ENCODE results near the gene RFX1.
"Not testable (repeated sequence)": the region's sequence is repeated elsewhere in the genome, so short reads cannot be mapped to it uniquely, and the experiment has no call there.

Gene RFX1

GRCh38 chr19:14031719-14032480 lies 25.8 kb upstream of the RFX1 start, which contains the start of gene IL27RA:
Gene IL27RA (plus strand): TSS chr19:14031762. CDS start chr19:14031873, 111 bp downstream.
- DNase-seq (ENCODE audit: low read depth, low spot score) = no peak
- Histone ChIP-seq H3K9me3 (ENCODE audit: low read depth, low read length) (no peaks in the 10 kb centered on the region), H3K4me3 (peak within 1 kb of the TSS; percentile 85), H3K36me3 (ENCODE audit: insufficient read depth, low read length) (no peaks in the 10 kb centered on the region), H3K9ac (ENCODE audit: insufficient read length) (peak within 1 kb of the TSS; percentile 68), H3K27ac (no peak within 1 kb of the TSS)
- TF ChIP-seq POLR2AphosphoS5 (IDR thresholded peaks at IDR 0.05; ENCODE audit: borderline replicate concordance, low read depth, low read length) (0 out of 2 replicates have a peak, but pooled peaks have one; percentile 39), FOXP2 (optimal IDR thresholded peaks at IDR 0.05; ENCODE audit: control extremely low read depth, extremely low read length, insufficient read depth) (no peak)

- Histone ChIP-seq H3K9me3 (ENCODE audit: low read depth, low read length) (no peaks in the 10 kb centered on the region), H3K27ac (no peak overlapping the region), H3K4me3 (peak overlapping the region; percentile 85), H3K9ac (ENCODE audit: insufficient read length) (peak overlapping the region; percentile 68), H3K36me3 (ENCODE audit: insufficient read depth, low read length) (no peaks in the 10 kb centered on the region)
- no peak for TF ChIP-seq FOXP2 (optimal IDR thresholded peaks at IDR 0.05; ENCODE audit: control extremely low read depth, extremely low read length, insufficient read depth)
- no peak for TF ChIP-seq POLR2AphosphoS5 (IDR thresholded peaks at IDR 0.05; ENCODE audit: borderline replicate concordance, low read depth, low read length)
- no peak for TF ChIP-seq EZH2 (IDR thresholded peaks at IDR 0.05)
- DNase-seq (ENCODE audit: low read depth, low spot score) = no peak
Measured at GRCh38 chr19:14030997-14031718, 25.0 kb upstream of the RFX1 start.

- H3K27ac ChIP-seq = no peak overlapping the region
- H3K9ac ChIP-seq (ENCODE audit: insufficient read length) = no peak overlapping the region
- no peak for DNase-seq (ENCODE audit: low read depth, low spot score)
- H3K4me3 ChIP-seq = no peak overlapping the region
- no peak for TF ChIP-seq FOXP2 (optimal IDR thresholded peaks at IDR 0.05; ENCODE audit: control extremely low read depth, extremely low read length, insufficient read depth)
- TF ChIP-seq EZH2 (IDR thresholded peaks at IDR 0.05) = no peak
- no peak for TF ChIP-seq POLR2AphosphoS5 (IDR thresholded peaks at IDR 0.05; ENCODE audit: borderline replicate concordance, low read depth, low read length)
- no peaks in the 10 kb centered on the region for H3K36me3 ChIP-seq (ENCODE audit: insufficient read depth, low read length)
- H3K9me3 ChIP-seq (ENCODE audit: low read depth, low read length) = no peaks in the 10 kb centered on the region
Measured at GRCh38 chr19:14028901-14029300, 22.8 kb upstream of the RFX1 start.

GRCh38 chr19:14027856-14028450 lies 21.8 kb upstream of the RFX1 start, which contains the start of gene RLN3:
Gene RLN3 (plus strand): TSS chr19:14028148. CDS start chr19:14028205, 57 bp downstream.
- Histone ChIP-seq H3K9me3 (ENCODE audit: low read depth, low read length) (no peaks in the 10 kb centered on the region), H3K9ac (ENCODE audit: insufficient read length) (no peak within 1 kb of the TSS), H3K27ac (no peak within 1 kb of the TSS), H3K4me3 (no peak within 1 kb of the TSS), H3K36me3 (ENCODE audit: insufficient read depth, low read length) (no peaks in the 10 kb centered on the region)
- TF ChIP-seq EZH2 (IDR thresholded peaks at IDR 0.05) = no peak
- TF ChIP-seq FOXP2 (optimal IDR thresholded peaks at IDR 0.05; ENCODE audit: control extremely low read depth, extremely low read length, insufficient read depth) = no peak
- TF ChIP-seq POLR2AphosphoS5 (IDR thresholded peaks at IDR 0.05; ENCODE audit: borderline replicate concordance, low read depth, low read length) = no peak
- DNase-seq (ENCODE audit: low read depth, low spot score) = no peak

- DNase-seq (ENCODE audit: low read depth, low spot score); H3K9me3 ChIP-seq (ENCODE audit: low read depth, low read length); H3K9ac ChIP-seq (ENCODE audit: insufficient read length); H3K27ac ChIP-seq; H3K4me3 ChIP-seq; H3K36me3 ChIP-seq (ENCODE audit: insufficient read depth, low read length): not testable (repeated sequence)
Measured at GRCh38 chr19:14026652-14027192, 20.6 kb upstream of the RFX1 start.

GRCh38 chr19:14023404-14024235 lies 17.5 kb upstream of the RFX1 start:
- H3K4me3 ChIP-seq = no peak overlapping the region
- H3K27ac ChIP-seq = no peak overlapping the region
- no peak overlapping the region for H3K9ac ChIP-seq (ENCODE audit: insufficient read length)
- no peak for DNase-seq (ENCODE audit: low read depth, low spot score)
- TF ChIP-seq FOXP2 (optimal IDR thresholded peaks at IDR 0.05; ENCODE audit: control extremely low read depth, extremely low read length, insufficient read depth) (no peak), POLR2AphosphoS5 (IDR thresholded peaks at IDR 0.05; ENCODE audit: borderline replicate concordance, low read depth, low read length) (no peak), EZH2 (IDR thresholded peaks at IDR 0.05) (no peak)
- H3K36me3 ChIP-seq (ENCODE audit: insufficient read depth, low read length) = no peaks in the 10 kb centered on the region
- no peaks in the 10 kb centered on the region for H3K9me3 ChIP-seq (ENCODE audit: low read depth, low read length)

- no peak overlapping the region for H3K9ac ChIP-seq (ENCODE audit: insufficient read length)
- H3K9me3 ChIP-seq (ENCODE audit: low read depth, low read length) = no peaks in the 10 kb centered on the region
- no peak overlapping the region for H3K27ac ChIP-seq
- no peak for DNase-seq (ENCODE audit: low read depth, low spot score)
- no peaks in the 10 kb centered on the region for H3K36me3 ChIP-seq (ENCODE audit: insufficient read depth, low read length)
- no peak for TF ChIP-seq POLR2AphosphoS5 (IDR thresholded peaks at IDR 0.05; ENCODE audit: borderline replicate concordance, low read depth, low read length)
- no peak for TF ChIP-seq FOXP2 (optimal IDR thresholded peaks at IDR 0.05; ENCODE audit: control extremely low read depth, extremely low read length, insufficient read depth)
- H3K4me3 ChIP-seq = no peak overlapping the region
Measured at GRCh38 chr19:14022469-14022868, 16.3 kb upstream of the RFX1 start.
